Inferior parietal cortex (tissue), 1 donor: Measurements from ENCODE around the gene ROCK1.
"Not testable (repeated sequence)": the region's sequence is repeated elsewhere in the genome, so short reads cannot be mapped to it uniquely, and the experiment has no call there.

Source experiments
- DNase-seq: peaks from one replicate; pipeline ENCODE4 v3.0.0-alpha.2; 2016; ENCODE audit errors: extremely low spot score

ROCK1 gene

GRCh38 chr18:21111346-21112139, at the start of gene ROCK1:
TSS of gene ROCK1 (minus strand) at chr18:21111813. CDS start at chr18:21110910, 903 bp downstream.
- peak; percentile 89 for DNase-seq

- DNase-seq, result no peak
Observed at GRCh38 chr18:21155443-21155842, 43.8 kb upstream of the ROCK1 start.

- no peak for DNase-seq
Observed at GRCh38 chr18:21146016-21146415, 34.4 kb upstream of the ROCK1 start.

DNA sequence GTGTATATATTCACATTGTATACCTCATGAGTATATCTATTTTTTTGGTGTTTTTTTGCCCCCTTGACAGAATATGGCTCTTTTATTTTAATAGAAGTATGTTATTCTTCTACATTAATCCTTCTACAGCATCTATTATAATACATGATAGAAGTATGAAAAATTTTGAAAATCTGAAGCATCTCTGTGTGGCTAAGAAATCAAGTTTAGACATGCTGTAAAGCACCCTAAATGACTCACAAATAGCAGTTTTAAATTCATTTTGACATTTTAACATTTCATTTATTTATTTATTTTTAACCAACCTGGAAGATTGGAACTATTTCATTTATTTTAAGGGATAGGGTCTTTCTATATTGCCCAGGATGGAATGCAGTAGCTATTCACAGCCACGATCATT, 33.8 kb upstream of the ROCK1 start:
- no peak for DNase-seq

GRCh38 chr18:21141668-21142422, 30.2 kb upstream of the ROCK1 start:
- no peak for DNase-seq

DNA sequence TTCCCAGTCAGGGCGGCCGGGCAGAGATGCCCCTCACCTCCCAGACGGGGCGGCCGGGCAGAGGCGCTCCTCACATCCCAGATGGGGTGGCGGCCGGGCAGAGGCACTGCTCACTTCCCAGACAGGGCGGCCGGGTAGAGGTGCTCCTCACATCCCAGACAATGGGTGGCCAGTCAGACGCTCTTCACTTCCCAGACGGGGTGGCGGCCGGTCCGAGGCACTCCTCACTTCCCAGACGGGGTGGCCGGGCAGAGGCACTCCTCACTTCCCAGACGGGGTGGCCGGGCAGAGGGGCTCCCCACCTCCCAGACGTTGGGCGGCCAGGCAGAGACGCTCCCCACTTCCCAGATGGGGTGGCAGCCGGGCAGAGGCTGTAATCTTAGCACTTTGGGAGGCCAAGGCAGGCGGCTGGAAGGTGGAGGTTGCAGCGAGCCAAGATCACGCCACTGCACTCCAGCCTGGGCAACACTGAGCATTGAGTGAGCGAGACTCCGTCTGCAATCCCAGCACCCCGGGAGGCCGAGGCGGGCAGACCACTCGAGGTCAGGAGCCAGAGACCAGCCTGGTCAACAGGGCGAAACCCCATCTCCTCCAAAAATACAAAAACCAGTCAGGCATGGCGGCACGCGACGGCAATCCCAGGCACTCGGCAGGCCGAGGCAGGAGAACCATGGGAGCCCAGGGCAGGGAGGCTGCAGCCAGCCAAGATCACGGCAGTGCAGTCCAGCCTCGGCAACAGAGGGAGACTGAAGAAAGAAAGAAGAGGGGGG, 26.3 kb upstream of the ROCK1 start:
- DNase-seq, result not testable (repeated sequence)

DNA sequence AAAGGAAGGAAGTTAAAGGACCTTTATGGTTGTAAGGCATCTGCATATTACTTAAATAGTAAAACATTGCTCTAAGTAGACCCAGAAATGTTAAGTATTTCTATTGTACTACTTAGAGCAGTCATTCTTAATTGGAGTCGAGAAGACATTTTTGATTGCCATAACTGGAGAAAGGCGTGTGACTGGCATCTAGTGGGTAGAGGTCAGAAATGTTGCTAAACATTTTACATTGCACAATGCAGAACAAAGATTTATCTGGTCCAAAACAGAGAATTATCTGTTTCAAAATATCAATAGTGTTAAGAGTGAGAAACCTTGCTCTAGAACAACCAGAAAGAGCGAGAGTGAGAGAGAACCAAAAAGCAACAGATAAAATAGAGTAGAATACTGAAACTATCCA, 23.3 kb upstream of the ROCK1 start:
- DNase-seq, result peak; percentile 32

DNA sequence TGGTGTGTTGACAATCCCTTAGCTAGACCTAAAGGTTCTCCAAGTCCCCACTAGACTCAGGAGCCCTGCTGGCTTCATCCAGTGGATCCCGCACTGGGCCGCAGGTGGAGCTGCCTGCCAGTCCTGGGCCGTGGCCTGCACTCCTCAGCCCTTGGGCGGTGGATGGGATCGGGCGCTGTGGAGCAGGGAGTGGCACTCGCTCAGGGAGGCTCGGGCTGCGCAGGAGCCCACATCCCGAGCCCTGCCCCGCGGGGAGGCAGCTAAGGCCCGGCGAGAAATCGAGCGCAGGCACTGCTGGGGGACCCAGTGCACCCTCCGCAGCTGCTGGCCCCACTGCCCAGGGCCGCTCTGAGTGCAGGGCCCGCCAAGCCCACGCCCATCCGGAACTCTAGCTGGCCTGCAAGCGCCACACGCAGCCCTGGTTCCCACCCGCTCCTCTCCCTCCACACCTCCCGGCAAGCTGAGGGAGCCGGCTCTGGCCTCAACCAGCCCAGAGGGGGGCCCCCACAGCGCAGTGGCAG, 20.8 kb upstream of the ROCK1 start:
- DNase-seq, result no peak

- DNase-seq, result no peak
Observed at GRCh38 chr18:21131698-21132227, 20.1 kb upstream of the ROCK1 start.

DNA sequence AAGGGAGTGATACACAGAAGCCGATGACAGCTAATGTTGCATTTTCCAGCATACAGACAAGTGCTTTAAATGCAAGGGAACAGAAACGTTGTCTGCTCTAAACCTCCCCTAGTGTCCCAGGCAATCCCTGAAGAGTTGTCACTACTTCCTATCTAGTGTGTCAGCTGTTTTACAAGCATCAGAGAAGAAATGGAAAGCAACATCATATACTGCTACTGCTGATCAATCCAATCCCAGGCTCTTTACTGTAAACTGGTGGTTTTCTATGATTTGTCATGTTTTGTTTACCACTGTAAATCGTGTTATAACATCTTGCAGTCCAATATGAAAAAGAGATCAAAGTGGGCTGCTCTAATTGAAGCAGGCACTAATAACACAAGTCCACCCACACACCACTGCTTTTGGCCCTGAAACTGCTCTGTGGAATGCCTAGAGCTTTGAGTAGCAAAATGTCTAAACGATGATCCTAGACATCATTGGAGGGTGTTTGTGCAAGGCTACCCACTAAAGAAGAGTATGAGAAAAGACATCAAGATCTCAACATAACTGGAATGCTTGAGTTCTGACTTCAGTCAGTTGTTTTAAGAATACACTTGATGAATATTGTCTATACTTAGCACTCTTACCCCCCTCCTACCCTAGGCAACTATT, 18.1 kb upstream of the ROCK1 start:
- no peak for DNase-seq

- DNase-seq, result no peak
Observed at GRCh38 chr18:21123290-21123926, 11.8 kb upstream of the ROCK1 start.

- no peak for DNase-seq
Observed at GRCh38 chr18:21118806-21119205, 7.2 kb upstream of the ROCK1 start.

- no peak for DNase-seq
Observed at GRCh38 chr18:21117409-21118131, 6.0 kb upstream of the ROCK1 start.

DNA sequence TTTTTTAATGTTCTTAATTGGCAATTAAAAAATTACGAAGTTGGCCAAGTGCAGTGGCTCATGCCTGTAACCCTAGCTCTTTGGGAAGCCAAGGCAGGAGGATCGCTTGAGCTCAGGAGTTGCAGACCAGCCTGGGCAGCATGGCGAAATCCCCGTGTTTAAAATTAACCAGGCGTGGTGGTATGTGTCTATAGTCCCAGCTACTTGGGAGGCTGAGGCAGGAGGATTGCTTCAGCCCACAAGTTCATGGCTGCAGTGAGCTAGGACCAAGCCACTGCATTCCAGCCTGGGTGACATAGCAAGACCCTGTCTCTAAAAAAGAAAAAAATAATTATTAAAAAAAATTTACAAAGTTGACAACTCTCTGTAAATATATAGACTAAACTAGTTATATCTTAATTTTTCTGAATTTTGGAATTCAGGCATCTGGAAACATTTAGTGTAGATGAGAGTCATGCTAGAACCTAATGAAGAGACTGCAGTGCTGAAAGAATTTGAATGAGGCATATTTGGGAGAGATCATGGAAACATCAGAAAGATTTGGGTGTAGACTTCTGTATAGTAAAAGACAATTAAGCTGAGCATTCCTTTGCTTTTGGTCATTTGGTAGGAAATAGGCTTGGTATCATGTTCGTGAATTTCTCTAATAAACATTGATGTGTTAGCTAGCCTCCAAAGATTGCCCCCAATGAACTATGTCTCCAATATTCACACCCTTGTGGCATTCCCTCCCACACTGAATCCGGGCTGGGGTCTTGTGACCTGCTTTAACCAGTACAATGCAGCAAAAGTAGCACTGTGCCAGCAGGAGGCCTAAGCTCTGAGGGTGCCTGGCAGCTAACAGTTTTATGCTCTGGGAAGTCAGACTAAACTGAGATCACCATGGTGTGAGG, 4.2 kb upstream of the ROCK1 start:
- no peak for DNase-seq

DNA sequence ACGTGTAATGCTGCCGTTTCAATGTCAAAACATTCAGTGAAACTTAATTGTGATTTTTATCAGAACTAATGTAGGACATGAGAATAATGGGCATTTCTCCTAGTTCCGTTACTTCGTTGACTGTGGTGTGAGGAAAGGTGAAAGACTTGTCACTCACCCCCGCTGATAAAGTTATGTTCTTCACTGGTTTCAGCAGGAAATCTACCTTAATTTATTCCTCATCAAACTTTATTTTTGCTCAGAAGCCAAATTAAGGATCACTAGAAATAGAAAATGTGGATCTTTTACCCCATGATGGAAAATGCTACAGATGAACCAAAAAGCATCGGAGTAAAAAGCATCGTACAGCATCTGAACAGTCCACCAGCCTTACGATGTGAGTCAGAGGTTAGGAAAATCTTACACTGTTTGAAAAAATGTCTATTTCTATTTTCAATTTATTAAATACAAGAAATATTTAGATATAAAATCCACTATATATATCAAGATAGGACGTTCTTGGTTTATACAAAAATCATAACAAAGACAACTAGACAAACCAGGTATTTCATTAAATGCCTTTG, 1.0 kb upstream of the ROCK1 start:
- no peak for DNase-seq

GRCh38 chr18:21112140-21112473, 494 bp upstream of the ROCK1 start:
- DNase-seq, result no peak

- DNase-seq, result peak; percentile 35
Observed at GRCh38 chr18:21110713-21111345, 784 bp downstream of the ROCK1 start.

GRCh38 chr18:21109936-21110712, 1.5 kb downstream of the ROCK1 start:
- DNase-seq, result no peak
